ENCODE results near the gene PSMC6.

The PSMC6 gene

DNA sequence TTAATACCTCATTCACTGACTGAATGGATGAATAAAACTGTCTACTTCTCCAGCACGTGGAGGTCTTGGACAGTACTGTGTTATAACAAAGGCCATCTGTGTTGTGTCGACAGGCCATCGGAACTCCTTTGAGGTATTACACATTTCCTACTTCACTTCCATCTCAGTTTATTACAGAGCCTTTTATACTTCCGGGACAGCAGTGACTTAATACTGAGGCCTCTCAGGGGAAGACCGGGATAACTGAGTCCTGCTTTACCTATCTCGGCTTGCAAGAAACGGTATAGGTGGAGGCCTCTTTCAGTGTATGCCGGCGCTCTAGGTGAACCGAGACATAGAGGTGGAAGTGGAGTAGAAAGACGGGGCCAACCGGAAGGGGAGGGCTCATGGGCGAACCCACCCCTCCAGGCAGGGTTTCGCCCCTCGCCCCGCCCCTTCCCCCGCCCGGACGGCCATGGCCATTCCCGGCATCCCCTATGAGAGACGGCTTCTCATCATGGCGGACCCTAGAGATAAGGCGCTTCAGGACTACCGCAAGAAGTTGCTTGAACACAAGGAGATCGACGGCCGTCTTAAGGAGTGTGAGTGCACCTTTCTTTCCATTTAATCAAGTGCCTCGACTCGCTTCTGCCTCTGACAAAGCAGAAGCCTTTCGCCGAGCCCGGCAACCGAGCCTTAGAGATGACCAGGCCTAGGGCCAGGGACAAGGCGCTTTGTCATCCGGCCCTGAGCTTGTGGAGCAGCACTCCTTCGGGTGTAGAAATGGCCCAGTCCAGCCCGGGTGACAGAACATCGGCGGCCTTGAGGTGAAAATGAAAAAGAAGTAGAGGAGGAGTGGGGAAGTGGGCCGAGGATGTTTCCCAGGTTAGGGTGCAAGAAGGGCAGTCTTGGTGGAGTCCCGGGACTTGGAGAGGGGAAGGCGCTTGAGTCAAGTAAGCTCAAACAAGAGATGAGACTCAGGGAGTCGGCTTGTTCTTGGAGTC, at the start of gene PSMC6:
TSS of gene PSMC6 (plus strand) at position 477 of the 983 bp plus-strand sequence. CDS start at position 497, 20 bp downstream.
- H3K9me3 Mint-ChIP-seq = no peaks in the 10 kb centered on the region
- H3K36me3 Mint-ChIP-seq = peaks cover 7% of the 10 kb centered on the region

DNA sequence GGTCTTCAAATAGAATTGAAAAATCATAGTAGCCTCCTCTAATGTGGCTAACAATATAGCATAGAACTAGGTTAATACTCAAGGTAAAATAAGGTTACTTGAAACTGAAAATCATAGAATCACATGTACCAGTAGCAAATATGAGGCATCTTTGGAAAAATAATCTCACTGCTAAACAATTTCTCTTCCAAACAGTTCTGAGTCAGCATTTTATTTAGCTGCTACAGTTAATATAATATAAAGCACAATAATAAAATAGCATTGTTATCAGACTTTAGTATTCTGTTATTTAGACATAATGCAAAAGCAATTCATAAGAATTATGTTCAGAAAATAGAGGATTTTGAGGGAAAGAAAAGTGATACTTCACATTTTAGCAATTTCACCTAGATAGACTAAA, 46.7 kb upstream of the PSMC6 start:
- no peak overlapping the region for H3K27ac Mint-ChIP-seq
- H3K4me3 Mint-ChIP-seq = no peak overlapping the region
- H3K4me1 Mint-ChIP-seq = no peaks in the 10 kb centered on the region
- H3K27me3 Mint-ChIP-seq = no peaks in the 10 kb centered on the region
- ATAC-seq = no peak
- no peaks in the 10 kb centered on the region for H3K9me3 Mint-ChIP-seq
- peaks cover 12% of the 10 kb centered on the region for H3K36me3 Mint-ChIP-seq

More for the DNA sequence above, at the start of gene PSMC6:
- no peaks in the 10 kb centered on the region for H3K27me3 Mint-ChIP-seq
- peak within 1 kb of the TSS; percentile 100 for H3K4me3 Mint-ChIP-seq
- H3K27ac Mint-ChIP-seq = peak within 1 kb of the TSS; percentile 98
- ATAC-seq = peak; percentile 100
- H3K4me1 Mint-ChIP-seq = peaks cover 31% of the 10 kb centered on the region

DNA sequence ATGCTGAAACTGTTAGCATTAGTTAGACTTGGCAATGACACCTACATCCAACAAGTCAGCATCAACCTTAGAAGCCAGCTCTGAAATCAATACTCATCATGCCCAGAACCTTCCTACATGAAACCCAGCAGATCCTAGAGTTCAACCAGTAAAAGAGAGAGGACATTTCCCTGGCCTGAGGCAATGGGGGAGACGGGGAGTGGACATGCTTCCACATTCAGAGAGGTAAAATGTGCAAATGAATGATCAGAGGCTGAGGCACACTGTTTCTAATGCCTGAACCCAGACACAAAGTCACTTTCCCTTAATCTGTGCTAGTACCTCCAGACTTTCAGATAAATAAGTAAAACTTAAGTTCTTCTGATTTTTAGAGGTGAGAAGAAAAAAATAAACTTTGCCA, 46.2 kb upstream of the PSMC6 start:
- no peaks in the 10 kb centered on the region for H3K4me1 Mint-ChIP-seq
- no peak for ATAC-seq
- no peak overlapping the region for H3K4me3 Mint-ChIP-seq
- no peaks in the 10 kb centered on the region for H3K9me3 Mint-ChIP-seq
- H3K27ac Mint-ChIP-seq = no peak overlapping the region
- no peaks in the 10 kb centered on the region for H3K27me3 Mint-ChIP-seq
- peaks cover 17% of the 10 kb centered on the region for H3K36me3 Mint-ChIP-seq

DNA sequence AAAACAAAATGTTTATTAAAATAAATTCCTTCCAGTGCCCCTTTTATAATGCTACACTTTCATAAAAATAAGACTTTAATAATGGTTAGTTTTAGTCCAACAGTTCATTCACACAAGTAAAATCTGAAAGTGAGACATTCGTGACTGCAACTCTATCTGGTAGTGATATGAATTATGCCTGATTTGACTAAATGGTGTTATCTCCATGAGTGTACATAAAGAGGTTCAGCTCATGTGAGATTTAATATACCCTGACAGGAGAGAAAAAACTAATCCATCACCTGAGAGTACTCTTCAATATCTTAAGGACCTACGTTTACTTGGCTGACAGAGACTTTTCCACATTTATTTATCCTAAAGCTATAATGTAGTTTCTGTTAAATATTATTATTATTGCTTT, 45.7 kb upstream of the PSMC6 start:
- H3K36me3 Mint-ChIP-seq = peaks cover 21% of the 10 kb centered on the region

DNA sequence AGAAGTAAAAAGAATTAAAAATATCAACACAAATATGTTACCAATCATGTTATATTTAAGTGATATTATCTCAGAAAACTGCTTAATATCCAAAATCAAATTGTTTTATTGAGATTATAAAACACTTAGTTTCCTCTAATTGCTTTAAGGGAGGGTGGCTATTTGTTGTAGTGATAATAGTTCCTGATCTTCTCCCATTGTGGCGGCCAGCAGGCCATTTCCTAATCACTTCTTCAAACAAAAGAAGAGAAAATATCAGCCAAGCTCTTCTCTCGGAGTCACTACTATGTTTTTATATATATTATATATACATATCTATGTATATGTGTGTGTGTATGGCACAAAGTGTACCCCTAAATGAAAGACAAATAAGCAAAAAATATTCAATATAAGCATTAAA, 43.1 kb upstream of the PSMC6 start:
- peaks cover 23% of the 10 kb centered on the region for H3K36me3 Mint-ChIP-seq
- no peak overlapping the region for H3K27ac Mint-ChIP-seq
- no peaks in the 10 kb centered on the region for H3K27me3 Mint-ChIP-seq
- H3K4me1 Mint-ChIP-seq = no peaks in the 10 kb centered on the region
- ATAC-seq = no peak
- no peak overlapping the region for H3K4me3 Mint-ChIP-seq
- H3K9me3 Mint-ChIP-seq = no peaks in the 10 kb centered on the region

More for the DNA sequence above, 45.7 kb upstream of the PSMC6 start:
- no peak for ATAC-seq
- Mint-ChIP-seq H3K4me3 (no peak overlapping the region), H3K4me1 (no peaks in the 10 kb centered on the region), H3K27ac (no peak overlapping the region), H3K27me3 (no peaks in the 10 kb centered on the region), H3K9me3 (no peaks in the 10 kb centered on the region)

DNA sequence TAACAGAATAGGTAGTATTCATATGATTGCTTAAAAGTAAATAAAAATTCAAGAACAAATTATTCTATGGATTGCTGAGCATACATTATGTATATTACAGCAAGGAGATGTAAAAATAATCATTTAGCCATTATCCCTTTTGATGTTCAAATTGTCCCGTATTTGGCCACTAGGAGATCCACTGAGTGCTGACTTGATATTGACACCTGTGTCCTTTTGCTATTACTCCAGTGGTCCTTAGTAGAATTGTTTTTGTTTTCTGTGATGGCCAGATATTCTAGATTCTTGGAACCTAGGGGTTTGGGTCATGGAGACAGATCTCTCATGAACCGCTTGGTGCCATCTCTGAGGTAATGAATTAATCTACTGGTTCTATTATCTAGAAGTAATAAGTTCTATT, 28.4 kb upstream of the PSMC6 start:
- no peak overlapping the region for H3K27ac Mint-ChIP-seq
- ATAC-seq = no peak
- H3K4me3 Mint-ChIP-seq = no peak overlapping the region
- H3K9me3 Mint-ChIP-seq = no peaks in the 10 kb centered on the region
- H3K27me3 Mint-ChIP-seq = no peaks in the 10 kb centered on the region
- no peaks in the 10 kb centered on the region for H3K4me1 Mint-ChIP-seq
- peaks cover 26% of the 10 kb centered on the region for H3K36me3 Mint-ChIP-seq

DNA sequence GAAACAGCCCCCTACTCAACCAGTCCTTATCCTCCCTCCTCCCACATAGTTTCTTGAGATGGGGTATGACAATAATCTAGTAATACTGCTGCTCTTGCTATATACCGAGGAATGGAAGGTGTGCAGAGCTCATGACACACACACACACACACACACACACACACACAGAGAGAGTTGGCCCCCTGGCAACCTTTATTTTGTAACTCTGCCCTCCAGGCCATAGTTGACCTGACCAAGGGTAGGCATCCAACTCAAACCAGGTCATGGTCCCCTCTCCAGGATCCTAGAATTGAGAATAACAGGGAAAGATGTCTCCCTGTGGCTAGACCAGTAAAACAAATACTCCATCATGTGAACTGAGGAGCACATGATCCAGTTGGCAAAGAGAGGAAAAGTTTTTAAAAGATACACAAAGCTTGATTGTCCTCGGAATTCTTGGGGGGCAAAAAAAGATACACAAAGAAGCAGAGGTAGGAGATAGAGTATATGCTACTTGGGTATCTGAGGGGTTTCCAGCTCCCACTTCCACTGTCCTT, 22.9 kb upstream of the PSMC6 start:
- Mint-ChIP-seq H3K4me1 (peaks cover 38% of the 10 kb centered on the region), H3K9me3 (no peaks in the 10 kb centered on the region), H3K27me3 (no peaks in the 10 kb centered on the region), H3K27ac (peak overlapping the region; percentile 7), H3K36me3 (peaks cover 8% of the 10 kb centered on the region), H3K4me3 (no peak overlapping the region)
- ATAC-seq = no peak

DNA sequence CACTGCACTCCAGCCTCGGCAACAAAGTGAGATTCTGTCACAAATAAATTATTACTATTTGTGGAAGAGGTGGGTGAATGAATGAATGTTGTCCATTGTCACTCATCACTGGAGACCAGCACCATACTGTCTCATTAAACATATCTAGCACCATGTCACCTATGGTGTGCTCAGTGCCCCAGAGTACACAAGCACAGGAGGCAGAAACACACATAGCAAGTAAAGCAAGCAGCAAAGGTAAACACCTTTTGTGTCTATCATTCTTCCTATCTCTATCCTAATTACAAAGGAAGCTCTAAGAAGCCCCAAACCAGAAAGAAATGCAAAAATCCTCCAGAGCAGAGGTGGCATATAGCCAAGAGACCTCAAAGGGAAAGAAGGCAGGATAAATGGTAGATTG, 20.8 kb upstream of the PSMC6 start:
- Mint-ChIP-seq H3K27ac (peak overlapping the region; percentile 13), H3K9me3 (no peaks in the 10 kb centered on the region), H3K27me3 (no peaks in the 10 kb centered on the region), H3K4me1 (peaks cover 52% of the 10 kb centered on the region), H3K36me3 (peaks cover 5% of the 10 kb centered on the region), H3K4me3 (no peak overlapping the region)
- ATAC-seq = no peak

DNA sequence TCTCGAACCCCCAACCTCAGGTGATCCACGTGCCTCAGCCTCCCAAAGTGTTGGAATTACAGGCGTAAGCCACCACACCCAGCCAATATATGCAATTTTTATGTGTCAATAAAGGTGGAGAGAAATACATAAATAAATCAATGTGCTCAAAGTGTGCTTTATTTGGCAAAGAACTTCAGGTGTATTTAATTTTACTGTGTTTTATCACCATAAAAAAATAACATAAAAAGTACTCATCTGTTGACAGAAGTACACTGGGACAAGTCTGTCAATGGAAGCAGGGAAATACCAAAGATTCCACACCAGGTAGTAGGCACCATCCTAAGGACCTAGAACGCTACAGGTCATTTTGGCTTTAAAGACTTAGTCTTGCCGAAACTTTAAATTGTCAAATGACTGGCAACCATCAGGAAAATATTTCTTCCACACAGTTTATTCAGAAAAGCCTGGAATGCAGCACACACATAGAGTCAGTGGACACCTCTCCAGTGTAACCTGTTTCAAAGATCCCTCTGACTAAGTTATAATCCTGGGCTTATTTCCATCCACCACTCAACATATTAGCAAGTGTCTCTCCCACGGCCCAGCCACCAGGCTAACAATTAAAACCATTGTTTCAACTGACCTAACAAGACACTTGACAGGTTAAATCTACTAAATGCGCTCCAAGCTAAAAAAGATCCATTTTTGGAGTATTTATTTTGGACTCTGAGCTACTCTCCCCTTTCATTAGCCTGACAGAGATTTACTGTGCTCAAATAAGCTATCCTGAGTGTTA, 15.8 kb upstream of the PSMC6 start:
- Mint-ChIP-seq H3K4me1 (peaks cover 76% of the 10 kb centered on the region), H3K27me3 (no peaks in the 10 kb centered on the region), H3K9me3 (no peaks in the 10 kb centered on the region), H3K4me3 (no peak overlapping the region), H3K27ac (peak overlapping the region; percentile 45), H3K36me3 (peaks cover 4% of the 10 kb centered on the region)
- ATAC-seq = no peak

DNA sequence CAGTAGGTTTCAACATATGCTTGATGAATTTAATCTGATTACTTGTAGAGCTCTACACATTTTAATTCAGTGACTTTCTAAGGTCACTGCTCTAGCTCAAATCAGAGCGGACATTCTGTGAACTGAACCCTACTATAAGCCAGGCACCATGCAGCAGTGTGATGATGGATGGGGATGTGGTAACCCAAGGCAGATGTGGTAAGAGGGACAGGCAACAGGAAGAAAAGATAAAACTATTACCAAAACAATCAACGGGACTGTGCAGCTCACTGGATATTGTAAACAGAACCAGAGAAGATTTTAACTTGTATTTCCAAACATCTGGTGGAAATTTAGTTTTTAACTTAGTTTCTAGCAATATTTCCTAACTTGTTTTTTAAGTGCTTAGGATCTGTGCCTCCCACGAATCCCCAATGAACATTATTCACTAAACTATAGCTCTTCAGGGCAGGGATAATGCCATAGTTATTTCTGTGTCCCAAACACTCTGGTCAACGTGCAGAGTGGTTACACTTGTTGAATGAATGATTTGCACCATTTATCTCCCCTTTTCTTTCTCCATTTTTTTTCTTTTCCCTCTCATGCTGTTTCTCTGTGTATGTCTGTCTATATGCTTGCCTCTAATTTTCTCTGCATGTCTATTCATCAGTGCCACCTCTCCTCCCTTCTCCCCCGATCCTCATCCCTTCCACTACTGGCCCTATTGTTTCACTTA, 14.6 kb upstream of the PSMC6 start:
- peaks cover 64% of the 10 kb centered on the region for H3K4me1 Mint-ChIP-seq
- peak overlapping the region; percentile 45 for H3K27ac Mint-ChIP-seq
- no peak for ATAC-seq
- H3K27me3 Mint-ChIP-seq = no peaks in the 10 kb centered on the region
- no peaks in the 10 kb centered on the region for H3K9me3 Mint-ChIP-seq
- H3K36me3 Mint-ChIP-seq = peaks cover 4% of the 10 kb centered on the region
- peak overlapping the region; percentile 10 for H3K4me3 Mint-ChIP-seq

DNA sequence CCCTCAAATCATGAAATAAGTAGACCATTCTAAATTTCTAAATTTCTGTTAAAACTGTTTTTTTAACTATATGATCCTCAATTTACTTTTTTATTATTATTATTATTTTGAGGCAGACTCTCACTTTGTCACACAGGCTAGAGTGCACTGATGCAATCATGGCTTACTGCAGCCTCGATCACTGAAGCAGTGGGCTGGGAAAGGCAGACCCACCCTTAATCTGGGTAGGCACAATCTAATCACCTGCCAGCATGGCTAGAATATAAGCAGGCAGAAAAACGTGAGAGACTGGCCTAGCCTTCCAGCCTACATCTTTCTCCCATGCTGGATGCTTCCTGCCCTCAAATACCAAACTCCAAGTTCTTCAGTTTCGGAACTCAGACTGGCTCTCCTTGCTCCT, 14.0 kb upstream of the PSMC6 start:
- peak overlapping the region; percentile 45 for H3K27ac Mint-ChIP-seq
- no peak for ATAC-seq
- H3K9me3 Mint-ChIP-seq = no peaks in the 10 kb centered on the region
- H3K4me1 Mint-ChIP-seq = peaks cover 59% of the 10 kb centered on the region
- no peak overlapping the region for H3K4me3 Mint-ChIP-seq
- H3K36me3 Mint-ChIP-seq = peaks cover 4% of the 10 kb centered on the region
- H3K27me3 Mint-ChIP-seq = no peaks in the 10 kb centered on the region

DNA sequence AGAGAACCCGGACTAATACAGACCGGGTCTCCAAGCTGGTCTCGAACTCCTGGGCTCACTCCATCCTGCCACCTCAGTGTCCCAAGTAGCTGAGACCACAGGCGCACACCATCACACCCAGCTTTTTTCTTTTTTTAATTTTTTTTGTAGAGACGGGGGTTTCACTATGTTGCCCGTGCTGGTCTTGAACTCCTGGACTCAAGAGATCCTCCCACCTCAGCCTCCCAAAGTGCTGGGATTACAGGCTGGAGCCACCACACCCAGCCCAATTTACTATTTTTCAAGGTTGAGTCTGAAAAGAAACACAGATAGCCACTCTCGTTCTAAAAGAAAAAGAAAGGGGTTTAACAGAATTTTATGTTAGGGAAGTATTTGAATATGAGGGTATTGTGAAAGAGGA, 13.5 kb upstream of the PSMC6 start:
- no peak for ATAC-seq
- Mint-ChIP-seq H3K27ac (no peak overlapping the region), H3K36me3 (peaks cover 4% of the 10 kb centered on the region), H3K4me1 (peaks cover 54% of the 10 kb centered on the region), H3K9me3 (no peaks in the 10 kb centered on the region), H3K27me3 (no peaks in the 10 kb centered on the region), H3K4me3 (no peak overlapping the region)

DNA sequence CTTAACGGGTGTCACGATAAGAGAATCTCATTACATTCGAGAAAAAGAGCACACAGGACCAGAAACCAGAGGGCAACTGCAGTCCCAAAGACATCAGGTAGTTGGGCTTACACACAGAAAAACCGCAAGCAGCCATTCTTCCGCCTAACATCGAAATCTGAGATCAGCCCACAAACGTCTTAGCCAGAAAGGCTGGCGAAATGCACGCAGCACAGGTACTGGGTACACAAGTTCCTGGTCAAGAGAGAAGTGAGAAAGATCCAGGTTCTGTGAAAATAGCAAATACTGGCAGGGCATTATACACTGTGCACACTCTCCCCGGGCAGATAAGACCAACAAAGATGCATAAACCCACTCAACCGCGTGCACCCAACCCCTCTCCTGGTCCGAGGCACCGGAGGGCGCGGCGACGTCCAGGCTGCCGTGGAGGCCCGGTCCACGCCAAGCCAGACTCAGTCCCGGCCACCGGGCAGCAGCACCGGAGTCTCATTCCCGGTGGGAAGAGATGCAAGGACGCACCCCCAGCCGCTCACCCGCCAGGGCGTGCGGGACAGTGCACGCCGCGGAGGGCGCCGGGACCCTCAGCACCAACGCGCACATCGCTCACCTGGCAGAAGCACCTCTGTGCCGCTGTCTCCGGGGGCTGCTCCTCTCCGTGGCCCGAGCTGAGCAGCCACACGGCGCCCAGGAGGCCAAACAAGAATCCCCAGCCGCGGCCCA, 12.1 kb upstream of the PSMC6 start:
- peak; percentile 78 for ATAC-seq
- peaks cover 4% of the 10 kb centered on the region for H3K36me3 Mint-ChIP-seq
- peak overlapping the region; percentile 88 for H3K27ac Mint-ChIP-seq
- H3K27me3 Mint-ChIP-seq = no peaks in the 10 kb centered on the region
- H3K4me3 Mint-ChIP-seq = peak overlapping the region; percentile 94
- H3K9me3 Mint-ChIP-seq = no peaks in the 10 kb centered on the region
- peaks cover 44% of the 10 kb centered on the region for H3K4me1 Mint-ChIP-seq

DNA sequence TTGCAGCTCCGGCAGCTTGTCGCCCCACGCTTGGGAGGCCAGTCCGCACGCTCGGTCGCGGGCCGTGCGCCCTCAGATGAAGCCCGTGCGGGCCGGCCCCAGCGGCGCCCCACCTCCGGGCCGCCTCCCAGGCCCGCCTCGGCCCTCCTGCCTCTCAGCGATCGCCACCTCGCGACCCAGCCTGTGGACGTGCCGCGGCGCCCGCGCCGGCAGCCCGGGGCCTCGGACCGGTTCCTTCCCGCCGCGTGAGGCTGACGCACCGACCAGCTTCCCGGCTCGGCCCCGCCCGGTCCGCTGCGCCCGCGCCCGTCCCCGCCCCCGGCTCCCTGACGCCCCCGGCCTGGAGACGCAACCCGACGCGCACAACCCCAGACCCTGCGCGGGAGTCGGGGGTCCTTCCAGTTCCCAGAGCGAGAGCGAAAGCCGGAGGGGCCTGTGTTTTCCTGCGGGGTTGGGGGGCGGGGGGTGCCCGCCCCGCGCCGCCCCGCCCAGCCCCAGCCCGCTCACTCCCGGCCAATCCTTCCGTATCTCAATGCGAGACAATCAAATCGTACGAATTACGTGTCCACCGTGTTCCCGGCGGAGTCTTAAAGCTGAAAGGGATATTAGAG, 11.4 kb upstream of the PSMC6 start, which contains the start of gene ERO1A:
TSS of gene ERO1A (minus strand) at position 78 of the 611 bp plus-strand sequence. CDS start at position 1, 77 bp downstream.
- Mint-ChIP-seq H3K4me1 (peaks cover 38% of the 10 kb centered on the region), H3K4me3 (peak within 1 kb of the TSS; percentile 94), H3K27ac (peak within 1 kb of the TSS; percentile 88), H3K36me3 (no peaks in the 10 kb centered on the region), H3K27me3 (no peaks in the 10 kb centered on the region), H3K9me3 (no peaks in the 10 kb centered on the region)
- ATAC-seq = peak; percentile 87

Data from stimulated activated memory B cell treated with anti-CD40 and anti-IgM and Interleukin-4, amounts not matched to agents 10 μg/mL and 1 μg/mL and 100 μg/mL, for 72 hours (primary cell).